Karpas-422 (cell line): ENCODE measurements around the gene IQCM. TPM values are rescaled to one million over a fixed set of nuclear protein-coding genes. Genes with fewer than 3 reads are reported as not detected.

ENCODE experiments used
- DNase-seq: peaks from one replicate; pipeline ENCODE4 v3.0.0-alpha.2; 2015
- H2AFZ ChIP-seq: fragments of 200-600 bp; sonication (generic); 2 replicates; pipeline ENCODE4 v1.6.1; 2014; ENCODE audit warnings: antibody characterized with exemption, low read length, mixed read lengths
- H3K27ac ChIP-seq: fragments of 200-600 bp; sonication (generic); 2 replicates; pipeline ENCODE4 v1.5.1; 2014; ENCODE audit warnings: mild to moderate bottlenecking, low read length, moderate library complexity
- H3K27me3 ChIP-seq: fragments of 200-600 bp; sonication (generic); 2 replicates; pipeline ENCODE4 v1.6.1; 2014; ENCODE audit warnings: low read length, mixed read lengths
- H3K36me3 ChIP-seq: fragments of 200-600 bp; sonication (generic); 2 replicates; pipeline ENCODE4 v1.6.1; 2014; ENCODE audit warnings: low read length, mixed read lengths; ENCODE audit not compliant: insufficient read depth
- H3K4me1 ChIP-seq: fragments of 200-600 bp; sonication (generic); 2 replicates; pipeline ENCODE4 v1.6.1; 2014; ENCODE audit warnings: mild to moderate bottlenecking, low read length, mixed read lengths
- H3K4me2 ChIP-seq: fragments of 200-600 bp; sonication (generic); 2 replicates; pipeline ENCODE4 v1.6.1; 2014; ENCODE audit warnings: low read length, low read depth, mild to moderate bottlenecking; ENCODE audit not compliant: poor library complexity, severe bottlenecking
- H3K4me3 ChIP-seq: fragments of 200-600 bp; sonication (generic); 2 replicates; pipeline ENCODE4 v1.5.1; 2014; ENCODE audit warnings: mild to moderate bottlenecking, antibody characterized with exemption, low read length, mixed read lengths
- H3K79me2 ChIP-seq: fragments of 200-600 bp; sonication (generic); 2 replicates; pipeline ENCODE4 v1.6.1; 2014; ENCODE audit warnings: mild to moderate bottlenecking, low read length, mixed read lengths
- H3K9ac ChIP-seq: fragments of 200-600 bp; sonication (generic); 2 replicates; pipeline ENCODE4 v1.6.0; 2014; ENCODE audit warnings: low read length
- H3K9me2 ChIP-seq: fragments of 200-600 bp; sonication (generic), shearing (Covaris generic); replicated peaks from 2 replicates; pipeline ENCODE4 v1.6.0; 2014; ENCODE audit warnings: mild to moderate bottlenecking, low read length, moderate library complexity; ENCODE audit not compliant: insufficient read depth
- H3K9me3 ChIP-seq: fragments of 300-700, 200-600 bp; sonication (generic); 2 replicates; pipeline ENCODE4 v1.6.1; 2014; ENCODE audit warnings: low read length, mixed read lengths
- H4K20me1 ChIP-seq: fragments of 200-600 bp; sonication (generic); 2 replicates; pipeline ENCODE4 v1.6.1; 2014; ENCODE audit warnings: mild to moderate bottlenecking, antibody characterized with exemption, low read length, low read depth; ENCODE audit not compliant: insufficient read depth
- total RNA-seq: library from RNA; depleted of rRNA; stranded (reverse); fragments of >200 nt; shearing (Covaris generic); gene quantifications from 2 replicates; pipeline ENCODE4 v1.2.3, GENCODE V29; 2014; ENCODE audit warnings: low replicate concordance

IQCM gene
- total RNA-seq, 1 experiment from 2014 or later, result not detected

DNA sequence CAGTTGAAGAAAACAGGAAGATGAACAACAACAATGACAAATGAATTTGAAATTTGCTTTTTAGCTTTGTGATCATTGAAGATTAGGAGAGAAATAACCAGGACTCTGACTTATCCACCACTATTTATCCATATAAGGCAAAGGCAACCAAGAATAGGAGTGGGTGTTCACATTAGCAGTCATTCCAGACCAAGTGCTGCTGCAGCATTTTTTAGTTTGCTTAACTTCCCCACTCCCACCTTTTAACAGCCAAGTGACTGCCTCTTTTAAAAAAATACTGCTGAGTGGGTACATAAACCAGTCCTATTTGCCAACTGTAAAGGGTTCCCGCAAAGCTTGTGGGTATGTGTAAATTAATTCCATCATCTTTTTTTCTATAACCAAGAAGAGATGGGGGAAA lies 230.9 kb downstream of the IQCM start:
- Histone ChIP-seq H3K4me3 (no peak overlapping the region), H3K27me3 (no peaks in the 10 kb centered on the region), H3K9ac (no peak overlapping the region), H3K9me2 (0 out of 2 replicates have a peak, but pooled peaks cover 2% of the 10 kb centered on the region), H3K36me3 (no peaks in the 10 kb centered on the region), H3K4me2 (no peak overlapping the region), H3K79me2 (no peaks in the 10 kb centered on the region), H3K4me1 (no peaks in the 10 kb centered on the region), H2AFZ (no peak overlapping the region), H3K27ac (no peak overlapping the region), H3K9me3 (peaks cover 12% of the 10 kb centered on the region), H4K20me1 (no peaks in the 10 kb centered on the region)
- no peak for DNase-seq

DNA sequence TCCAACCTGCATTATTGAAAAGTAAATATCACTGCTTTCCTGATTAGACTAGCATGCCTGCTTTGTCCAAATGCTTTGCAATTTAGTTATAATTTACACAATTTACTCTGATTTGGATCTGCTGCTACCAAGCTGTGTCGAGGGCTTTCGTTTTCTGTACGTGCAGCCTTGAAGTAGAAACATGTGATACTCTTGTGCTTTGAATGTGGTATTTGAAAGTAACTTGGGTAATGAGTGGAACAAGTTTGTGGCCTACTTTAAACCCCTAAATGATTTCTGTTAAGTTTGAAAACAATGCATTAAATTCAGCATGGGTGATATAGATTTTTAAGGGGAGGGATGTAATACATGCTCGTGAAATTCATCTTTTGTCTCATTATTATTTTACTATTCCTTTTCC lies 240.7 kb downstream of the IQCM start:
- DNase-seq, result no peak

DNA sequence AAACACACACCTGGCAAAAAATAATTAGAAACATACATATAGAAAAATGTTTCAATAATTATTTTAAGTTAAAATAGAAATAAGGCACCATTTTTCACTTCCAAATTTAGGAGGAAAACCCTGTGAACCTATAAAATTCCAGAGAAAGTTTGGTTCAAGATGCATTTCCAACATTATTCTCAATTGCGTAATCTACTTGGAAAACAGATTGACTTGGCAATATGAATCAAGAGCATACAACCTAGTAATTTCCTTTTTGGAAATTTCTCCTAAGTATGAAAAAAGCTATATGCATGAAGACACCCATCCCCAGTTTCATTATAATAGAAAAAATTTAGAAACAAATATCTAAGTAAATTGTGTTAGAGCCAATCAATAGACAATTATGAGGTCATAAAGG lies 242.9 kb downstream of the IQCM start:
- H3K4me3 ChIP-seq, result no peak overlapping the region
- no peaks in the 10 kb centered on the region for H3K4me1 ChIP-seq
- H4K20me1 ChIP-seq, result no peaks in the 10 kb centered on the region
- H3K27me3 ChIP-seq, result no peaks in the 10 kb centered on the region
- H3K79me2 ChIP-seq, result no peaks in the 10 kb centered on the region
- H3K27ac ChIP-seq, result no peak overlapping the region
- H3K4me2 ChIP-seq, result no peak overlapping the region
- no peak overlapping the region for H2AFZ ChIP-seq
- DNase-seq, result no peak
- H3K9me3 ChIP-seq, result peaks cover 6% of the 10 kb centered on the region; the same call in 1 of the 2 replicates
- no peaks in the 10 kb centered on the region for H3K9me2 ChIP-seq
- no peak overlapping the region for H3K9ac ChIP-seq
- no peaks in the 10 kb centered on the region for H3K36me3 ChIP-seq

More for the DNA sequence above, 240.7 kb downstream of the IQCM start:
- H4K20me1 ChIP-seq, result no peaks in the 10 kb centered on the region
- H3K4me2 ChIP-seq, result no peak overlapping the region
- no peaks in the 10 kb centered on the region for H3K9me2 ChIP-seq
- H3K4me1 ChIP-seq, result no peaks in the 10 kb centered on the region
- H2AFZ ChIP-seq, result no peak overlapping the region
- no peaks in the 10 kb centered on the region for H3K27me3 ChIP-seq
- no peak overlapping the region for H3K27ac ChIP-seq
- H3K79me2 ChIP-seq, result no peaks in the 10 kb centered on the region
- H3K4me3 ChIP-seq, result no peak overlapping the region
- no peaks in the 10 kb centered on the region for H3K36me3 ChIP-seq
- no peaks in the 10 kb centered on the region; the same call in 1 of the 2 replicates for H3K9me3 ChIP-seq
- no peak overlapping the region for H3K9ac ChIP-seq

DNA sequence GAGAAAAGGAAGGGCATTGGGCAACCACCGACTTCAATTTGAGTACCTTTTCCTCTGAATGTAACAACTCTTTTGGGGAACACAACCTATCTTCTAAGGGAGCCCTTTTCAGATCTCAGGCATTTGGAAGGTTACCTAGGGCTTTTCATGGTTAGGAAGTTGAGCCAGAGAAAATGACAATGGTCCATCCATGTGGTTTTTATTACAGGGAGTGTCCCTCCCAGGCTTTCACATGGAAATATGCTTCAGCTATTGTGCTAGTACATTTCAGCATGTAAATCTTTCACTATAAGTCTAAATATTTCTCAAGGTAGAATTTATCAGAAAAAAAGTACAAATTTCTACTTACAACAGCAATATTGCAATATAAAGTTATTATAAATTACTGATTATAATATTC lies 259.8 kb downstream of the IQCM start:
- no peak for DNase-seq
- no peaks in the 10 kb centered on the region for H3K27me3 ChIP-seq
- H3K4me2 ChIP-seq, result no peak overlapping the region
- no peaks in the 10 kb centered on the region for H3K4me1 ChIP-seq
- no peaks in the 10 kb centered on the region for H4K20me1 ChIP-seq
- H3K36me3 ChIP-seq, result no peaks in the 10 kb centered on the region
- no peaks in the 10 kb centered on the region for H3K79me2 ChIP-seq
- H2AFZ ChIP-seq, result no peak overlapping the region
- no peak overlapping the region for H3K27ac ChIP-seq
- H3K9me3 ChIP-seq, result peaks cover 43% of the 10 kb centered on the region
- H3K9ac ChIP-seq, result no peak overlapping the region
- no peaks in the 10 kb centered on the region for H3K9me2 ChIP-seq
- H3K4me3 ChIP-seq, result no peak overlapping the region

DNA sequence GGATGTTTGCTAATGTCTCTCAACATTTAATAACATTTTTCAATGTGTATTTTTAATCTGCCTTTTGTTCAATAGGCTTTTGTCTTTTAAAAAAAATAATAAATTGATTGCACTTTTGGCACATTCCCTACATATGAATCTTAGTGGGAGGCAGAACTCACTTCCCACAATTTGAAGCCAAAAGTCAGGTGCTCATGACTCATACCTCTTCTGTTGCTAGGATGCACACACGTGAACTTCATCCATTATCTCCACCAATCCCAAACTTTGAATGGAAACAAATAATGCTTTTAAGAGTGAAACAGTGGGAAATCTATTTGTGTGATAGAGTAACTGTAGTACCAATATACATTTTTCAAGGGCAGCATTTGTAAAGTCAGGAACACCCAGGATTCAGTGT lies 260.5 kb downstream of the IQCM start:
- peaks cover 41% of the 10 kb centered on the region for H3K9me3 ChIP-seq

DNA sequence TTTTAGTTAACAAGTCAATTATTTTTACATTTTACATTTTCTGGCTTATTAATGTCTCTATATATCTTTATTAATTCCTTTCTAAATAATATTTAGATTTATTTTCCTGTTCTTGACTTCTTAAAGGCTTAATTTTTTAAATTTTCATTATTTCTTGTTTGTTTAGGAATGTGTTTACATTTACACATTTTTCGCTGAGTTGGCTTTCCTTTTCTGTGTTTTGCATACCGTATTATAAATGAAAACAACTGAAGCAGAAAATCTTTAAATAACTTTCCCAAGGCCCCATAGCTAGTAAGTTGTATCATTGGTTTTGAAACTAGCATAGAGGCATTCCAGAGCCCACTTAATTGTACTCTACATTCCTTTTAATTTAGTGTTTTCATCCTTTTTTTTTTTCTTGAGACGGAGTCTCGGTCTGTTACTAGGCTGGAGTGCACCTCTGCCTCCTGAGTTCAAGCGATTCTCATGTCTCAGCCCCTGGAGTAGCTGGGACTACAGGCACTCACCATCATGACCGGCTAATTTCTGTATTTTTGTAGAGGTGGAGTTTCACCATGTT lies 261.6 kb downstream of the IQCM start:
- Histone ChIP-seq H3K9me3 (peaks cover 38% of the 10 kb centered on the region), H3K9me2 (no peaks in the 10 kb centered on the region)
- no peak for DNase-seq

More for the DNA sequence above, 260.5 kb downstream of the IQCM start:
- Histone ChIP-seq H4K20me1 (no peaks in the 10 kb centered on the region), H3K27me3 (no peaks in the 10 kb centered on the region), H3K9me2 (no peaks in the 10 kb centered on the region), H3K4me3 (no peak overlapping the region), H2AFZ (no peak overlapping the region), H3K27ac (no peak overlapping the region), H3K4me1 (no peaks in the 10 kb centered on the region), H3K4me2 (no peak overlapping the region), H3K79me2 (no peaks in the 10 kb centered on the region), H3K36me3 (no peaks in the 10 kb centered on the region), H3K9ac (no peak overlapping the region)
- DNase-seq, result no peak

DNA sequence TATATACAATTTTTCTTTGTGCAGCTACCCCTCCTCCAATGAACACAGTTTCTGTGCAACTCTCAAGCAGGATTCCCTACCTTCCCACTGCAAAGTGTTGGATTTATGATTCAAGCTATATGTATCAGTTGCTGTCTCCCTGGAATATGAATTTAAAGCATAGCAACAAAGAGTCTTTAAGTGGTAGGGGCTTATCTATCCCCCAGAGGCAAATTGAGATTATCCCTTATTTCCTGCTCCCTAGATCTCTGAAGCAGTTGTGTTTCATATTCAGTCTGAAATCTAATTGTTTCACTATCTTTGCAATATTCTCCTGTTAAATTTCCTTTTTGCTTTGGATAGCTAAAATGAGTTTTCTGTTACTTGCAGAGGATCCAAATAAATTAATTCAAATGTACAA lies 263.0 kb downstream of the IQCM start:
- H3K4me1 ChIP-seq, result no peaks in the 10 kb centered on the region
- no peaks in the 10 kb centered on the region for H3K9me2 ChIP-seq
- H3K4me2 ChIP-seq, result no peak overlapping the region
- H3K4me3 ChIP-seq, result no peak overlapping the region
- no peak overlapping the region for H2AFZ ChIP-seq
- no peaks in the 10 kb centered on the region for H3K27me3 ChIP-seq
- H4K20me1 ChIP-seq, result no peaks in the 10 kb centered on the region
- H3K79me2 ChIP-seq, result no peaks in the 10 kb centered on the region
- H3K27ac ChIP-seq, result no peak overlapping the region
- H3K9ac ChIP-seq, result no peak overlapping the region
- H3K36me3 ChIP-seq, result no peaks in the 10 kb centered on the region
- DNase-seq, result no peak
- peaks cover 29% of the 10 kb centered on the region for H3K9me3 ChIP-seq

More for the DNA sequence above, 261.6 kb downstream of the IQCM start:
- Histone ChIP-seq H3K4me1 (no peaks in the 10 kb centered on the region), H3K4me3 (no peak overlapping the region), H3K4me2 (no peak overlapping the region), H3K27me3 (no peaks in the 10 kb centered on the region), H4K20me1 (no peaks in the 10 kb centered on the region), H3K36me3 (no peaks in the 10 kb centered on the region), H2AFZ (no peak overlapping the region), H3K79me2 (no peaks in the 10 kb centered on the region), H3K27ac (no peak overlapping the region), H3K9ac (no peak overlapping the region)

DNA sequence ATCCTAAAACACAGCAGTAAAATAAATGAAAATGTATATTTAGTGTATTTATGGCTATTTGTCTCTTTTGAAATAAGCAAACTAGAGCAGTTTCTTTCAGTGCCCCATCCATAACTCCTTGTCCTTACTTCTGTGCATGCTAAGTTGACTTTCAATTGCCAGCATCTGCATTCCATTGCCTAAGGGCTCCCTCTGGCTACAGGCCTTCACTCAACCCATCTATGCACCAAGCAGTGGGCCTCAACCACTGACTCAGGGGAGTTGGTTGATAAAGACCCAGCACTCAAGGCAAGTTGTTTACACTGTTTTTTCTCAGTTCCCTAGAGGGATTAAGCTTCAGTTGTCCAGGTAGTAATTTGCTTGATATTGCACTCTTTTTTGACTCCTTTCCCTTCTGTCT lies 265.7 kb downstream of the IQCM start:
- Histone ChIP-seq H4K20me1 (no peaks in the 10 kb centered on the region), H3K27ac (no peak overlapping the region), H3K4me1 (no peaks in the 10 kb centered on the region), H3K79me2 (no peaks in the 10 kb centered on the region), H3K9ac (no peak overlapping the region), H3K9me3 (peaks cover 8% of the 10 kb centered on the region; the same call in 1 of the 2 replicates), H3K9me2 (no peaks in the 10 kb centered on the region), H3K36me3 (no peaks in the 10 kb centered on the region), H3K4me3 (no peak overlapping the region), H3K27me3 (no peaks in the 10 kb centered on the region), H3K4me2 (no peak overlapping the region), H2AFZ (no peak overlapping the region)
- no peak for DNase-seq
